Measurements from ENCODE around the gene DSP.

DSP gene

GRCh38 chr6:7541175-7542064 lies at the start of gene DSP:
DSP (plus strand) TSS chr6:7541671; CDS start chr6:7541916, 245 bp downstream.
- peak in 1 of 2 donors; percentile 16 for DNase-seq (ENCODE audit: low read depth in 2 of 2)

DNA sequence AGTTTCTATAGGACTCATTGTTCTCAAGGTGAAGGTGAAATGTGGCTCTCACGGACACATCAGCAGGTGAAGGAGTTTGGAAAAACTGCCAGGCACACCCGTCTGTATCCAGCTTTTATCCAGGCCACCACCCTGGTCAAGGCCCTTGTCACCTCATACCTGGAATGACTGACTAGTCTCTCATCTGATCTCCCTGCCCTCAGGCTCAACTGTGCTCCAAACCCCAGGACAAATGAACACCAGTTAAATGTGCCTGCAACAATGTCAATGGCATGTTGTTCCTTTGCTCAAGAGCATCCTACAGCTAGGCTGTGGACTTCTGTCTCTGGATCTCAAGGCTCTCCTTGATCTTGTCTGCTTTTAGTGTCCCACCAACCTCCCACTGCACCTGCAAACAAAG lies 47.6 kb upstream of the DSP start:
- DNase-seq (ENCODE audit: low read depth in 2 of 2): no peak

DNA sequence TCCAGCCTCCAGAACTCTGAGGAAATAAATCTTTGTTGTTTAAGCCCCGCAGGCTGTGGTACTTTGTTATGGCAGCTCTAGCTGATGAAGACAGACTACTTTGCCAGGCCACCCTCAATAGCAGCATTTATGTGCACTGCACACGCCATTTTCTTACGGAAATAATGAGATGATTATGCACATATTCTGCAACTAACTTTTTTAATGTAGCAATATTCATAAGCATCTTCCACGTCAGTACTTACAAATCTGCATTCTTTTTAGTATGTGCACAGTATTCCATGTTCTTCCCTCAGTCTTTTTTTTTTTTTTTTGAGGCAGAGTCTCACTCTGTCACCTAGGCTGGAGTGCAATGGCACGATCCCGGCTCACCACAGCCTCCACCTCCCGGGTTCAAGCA lies 46.8 kb upstream of the DSP start:
- DNase-seq (ENCODE audit: low read depth in 2 of 2): no peak

- no peak for DNase-seq (ENCODE audit: low read depth in 2 of 2)
Measured at GRCh38 chr6:7496266-7496875, 45.1 kb upstream of the DSP start.

GRCh38 chr6:7500752-7501282 lies 40.7 kb upstream of the DSP start:
- DNase-seq (ENCODE audit: low read depth in 2 of 2): no peak

DNA sequence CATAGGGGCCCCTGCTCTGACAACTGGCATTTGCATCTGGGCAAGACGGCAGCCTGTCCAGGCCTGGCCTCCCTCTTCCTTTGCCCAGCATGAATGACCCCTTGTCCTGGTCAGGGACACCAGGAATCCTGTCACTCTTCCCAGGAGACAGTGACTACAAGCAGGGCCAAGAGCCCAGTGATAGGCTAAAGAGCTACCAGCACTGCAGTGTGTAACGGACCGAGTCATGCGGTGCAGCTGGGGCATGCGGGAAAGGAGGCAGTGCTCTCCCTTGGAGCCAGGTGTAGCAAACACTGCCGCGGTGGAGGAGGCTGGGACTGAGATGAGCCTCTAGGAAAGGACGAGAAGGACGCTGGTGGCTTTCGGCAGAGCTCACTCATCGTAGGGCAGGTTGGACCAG lies 38.7 kb upstream of the DSP start:
- no peak for DNase-seq (ENCODE audit: low read depth in 2 of 2)

- DNase-seq (ENCODE audit: low read depth in 2 of 2): no peak
Measured at GRCh38 chr6:7504041-7504440, 37.4 kb upstream of the DSP start.

DNA sequence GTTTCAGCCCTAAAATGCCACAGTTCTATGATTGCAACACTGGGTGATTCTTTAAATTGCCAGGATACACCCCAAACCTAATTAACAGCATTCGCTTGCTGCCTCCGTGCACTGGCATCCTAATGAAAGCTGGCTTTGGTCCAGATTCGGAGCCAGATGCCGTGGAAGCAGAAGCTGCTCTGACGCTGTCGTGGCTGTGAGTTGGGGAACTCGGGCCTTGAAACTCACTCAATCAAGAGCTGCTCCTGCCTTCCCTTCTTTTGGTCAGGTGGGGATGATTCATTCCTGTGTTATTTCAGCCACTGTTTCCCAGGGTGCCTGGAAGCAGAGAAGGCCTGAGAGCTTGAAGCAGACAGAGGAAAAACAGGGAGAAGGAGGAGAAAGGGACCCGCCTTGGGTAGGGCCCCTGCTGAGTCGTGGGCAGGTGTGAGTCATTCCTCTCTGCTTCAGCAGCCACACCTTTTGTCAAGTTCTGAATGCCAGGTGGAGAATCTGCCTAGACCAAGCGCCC lies 36.2 kb upstream of the DSP start:
- DNase-seq (ENCODE audit: low read depth in 2 of 2): no peak

DNA sequence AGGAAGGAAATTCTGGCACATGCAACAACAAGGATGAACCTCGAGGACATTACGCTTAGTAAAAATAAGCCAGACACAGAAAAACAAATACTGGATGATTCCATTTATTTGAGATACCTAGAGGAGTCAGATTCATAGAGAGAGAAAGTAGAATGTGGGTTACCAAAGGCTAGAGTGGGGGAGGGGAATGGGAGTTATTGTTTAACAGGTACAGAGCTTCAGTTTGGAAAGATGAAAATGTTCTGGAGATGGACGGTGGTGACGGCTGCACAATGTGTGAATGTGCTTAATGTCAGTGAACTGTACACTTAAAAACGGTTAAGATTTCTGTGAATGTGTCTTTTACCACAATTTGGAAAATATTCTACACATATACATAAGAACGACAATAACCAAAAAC lies 33.9 kb upstream of the DSP start:
- no peak for DNase-seq (ENCODE audit: low read depth in 2 of 2)

DNA sequence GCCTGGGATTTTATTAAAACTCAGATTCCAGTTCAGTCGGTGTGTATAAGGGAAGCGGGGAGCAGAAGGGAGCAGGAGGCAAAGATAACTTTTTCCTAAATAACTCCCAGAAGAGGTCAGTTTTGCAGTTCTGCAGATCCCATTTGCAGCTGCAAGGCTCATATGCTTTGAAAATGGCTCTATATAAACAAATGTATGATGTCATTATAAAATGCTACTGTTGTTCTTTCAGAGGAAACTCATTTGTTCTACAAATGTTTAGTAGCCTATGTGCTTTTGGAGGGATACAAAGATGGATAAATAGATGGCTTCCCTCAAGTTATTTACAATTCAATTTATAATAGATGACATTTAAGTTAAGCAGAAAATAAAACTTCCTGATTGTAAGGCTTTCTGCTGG lies 29.2 kb upstream of the DSP start:
- DNase-seq (ENCODE audit: low read depth in 2 of 2): no peak

- no peak for DNase-seq (ENCODE audit: low read depth in 2 of 2)
Measured at GRCh38 chr6:7513529-7513928, 27.9 kb upstream of the DSP start.

DNA sequence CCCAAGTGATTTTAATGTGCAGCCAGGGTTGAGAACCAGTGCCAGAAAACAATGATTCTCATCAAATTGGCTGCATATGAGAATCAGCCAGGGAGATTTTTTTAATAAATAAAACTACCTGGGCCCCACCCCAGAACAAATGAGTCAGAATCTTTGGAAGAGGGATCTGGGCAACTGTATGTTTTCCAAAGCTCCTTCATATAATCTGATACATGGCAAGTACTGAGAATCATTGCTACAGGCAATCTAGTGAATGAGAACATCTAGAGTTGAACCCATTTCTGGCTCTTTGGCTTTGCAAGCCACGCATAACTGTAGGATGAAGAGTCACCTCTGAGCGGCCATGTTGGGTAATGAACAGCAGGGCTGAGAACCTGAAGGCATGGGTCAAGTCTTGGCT lies 26.1 kb upstream of the DSP start:
- no peak for DNase-seq (ENCODE audit: low read depth in 2 of 2)

DNA sequence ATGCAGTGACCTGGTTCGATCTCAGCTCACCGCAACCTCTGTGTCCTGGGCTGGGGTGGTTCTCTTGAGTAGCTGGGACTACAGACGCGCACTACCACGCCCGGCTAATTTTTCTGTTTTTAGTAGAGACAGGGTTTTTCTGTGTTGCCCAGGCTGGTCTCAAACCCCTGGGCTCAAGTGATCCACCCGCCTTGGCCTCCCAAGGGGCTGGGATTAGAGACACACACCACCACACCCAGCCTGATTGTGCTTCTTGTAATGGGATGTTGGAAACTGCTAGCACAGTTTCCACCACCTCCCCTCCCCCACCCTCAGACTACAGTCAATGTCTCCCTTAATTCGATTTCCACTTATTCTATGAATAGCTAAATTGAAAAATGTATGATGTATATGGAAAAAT lies 22.6 kb upstream of the DSP start:
- no peak for DNase-seq (ENCODE audit: low read depth in 2 of 2)

GRCh38 chr6:7522873-7523272 lies 18.6 kb upstream of the DSP start:
- no peak for DNase-seq (ENCODE audit: low read depth in 2 of 2)

GRCh38 chr6:7523922-7524321 lies 17.5 kb upstream of the DSP start:
- DNase-seq (ENCODE audit: low read depth in 2 of 2): no peak

GRCh38 chr6:7526755-7527154 lies 14.7 kb upstream of the DSP start:
- DNase-seq (ENCODE audit: low read depth in 2 of 2): no peak

DNA sequence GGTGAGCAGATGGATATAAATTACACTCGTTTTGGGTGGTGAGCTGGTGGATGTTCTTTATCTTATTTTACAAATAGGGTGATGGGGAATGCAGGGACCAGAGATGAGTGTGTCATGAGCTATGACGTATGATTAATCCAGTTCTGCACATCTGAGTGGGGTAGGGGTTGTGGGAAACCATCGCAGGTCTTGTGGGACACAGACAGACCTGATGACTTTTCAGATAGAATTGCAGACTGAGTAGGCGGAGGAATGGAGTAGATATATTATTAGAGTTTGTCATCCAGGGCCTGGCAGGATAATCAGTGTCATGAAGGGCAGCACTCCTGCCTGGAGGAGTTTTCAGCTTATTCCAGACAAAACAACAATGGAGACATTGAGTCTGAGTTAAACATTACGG lies 12.9 kb upstream of the DSP start:
- DNase-seq (ENCODE audit: low read depth in 2 of 2): no peak

DNA sequence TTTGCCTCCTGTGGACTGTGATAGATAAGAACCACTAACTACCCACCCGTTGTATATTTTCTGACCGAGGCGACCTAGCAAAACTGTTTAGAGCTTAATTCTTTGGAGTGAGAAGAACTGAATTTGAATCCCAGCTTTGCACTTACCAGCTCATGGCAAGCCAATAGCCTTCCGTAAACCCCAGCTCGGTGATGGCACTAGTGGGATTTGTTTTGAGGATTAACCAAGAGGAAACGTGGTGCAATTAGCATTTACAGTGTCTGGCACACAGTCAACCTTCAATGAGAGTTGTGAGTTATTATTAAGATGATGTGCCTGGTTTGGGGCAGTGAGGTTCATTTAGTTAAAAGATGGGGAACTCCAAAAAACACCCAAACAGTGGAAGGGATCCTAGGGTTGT lies 12.3 kb upstream of the DSP start:
- no peak for DNase-seq (ENCODE audit: low read depth in 2 of 2)

- DNase-seq (ENCODE audit: low read depth in 2 of 2): no peak
Measured at GRCh38 chr6:7532232-7532631, 9.2 kb upstream of the DSP start.

GRCh38 chr6:7532821-7533220 lies 8.7 kb upstream of the DSP start:
- DNase-seq (ENCODE audit: low read depth in 2 of 2): no peak

DNA sequence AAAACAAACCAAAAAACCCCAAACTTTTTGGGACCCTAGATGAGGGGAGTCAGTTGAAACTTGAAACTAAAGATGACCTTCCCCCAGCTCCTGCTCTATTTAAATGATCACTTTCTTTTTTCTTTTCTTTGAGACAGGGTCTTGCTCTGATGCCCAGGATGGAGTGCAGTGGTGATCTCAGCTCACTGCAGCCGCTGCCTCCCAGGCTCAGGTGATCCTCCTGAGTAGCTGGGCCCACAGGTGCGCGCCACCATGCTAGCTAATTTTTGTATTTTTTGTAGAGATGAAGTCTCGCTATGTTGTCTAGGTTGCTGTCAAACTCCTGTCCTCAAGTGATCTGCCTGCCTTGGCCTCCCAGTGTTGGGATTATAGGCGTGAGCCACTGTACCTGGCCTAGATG lies 7.3 kb upstream of the DSP start:
- DNase-seq (ENCODE audit: low read depth in 2 of 2): no peak

DNA sequence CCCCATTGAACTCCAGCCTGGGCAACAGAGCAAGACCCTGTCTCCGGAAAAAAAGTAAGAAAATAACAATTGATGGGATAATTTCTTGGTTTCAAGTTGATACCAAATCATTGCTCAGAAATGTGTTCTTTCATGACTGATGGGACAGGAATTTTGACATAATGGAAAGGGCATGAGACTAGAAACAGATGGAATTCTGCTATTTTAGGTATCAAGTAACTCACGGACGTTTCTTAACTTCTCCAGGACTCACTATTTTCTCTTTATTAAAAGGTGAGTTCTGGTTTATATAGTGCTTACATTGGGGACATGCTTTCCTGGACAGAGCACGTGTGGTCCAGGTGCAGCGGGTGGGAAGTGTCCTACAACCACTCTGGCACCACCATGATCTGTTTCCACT lies 6.0 kb upstream of the DSP start:
- no peak for DNase-seq (ENCODE audit: low read depth in 2 of 2)

DNA sequence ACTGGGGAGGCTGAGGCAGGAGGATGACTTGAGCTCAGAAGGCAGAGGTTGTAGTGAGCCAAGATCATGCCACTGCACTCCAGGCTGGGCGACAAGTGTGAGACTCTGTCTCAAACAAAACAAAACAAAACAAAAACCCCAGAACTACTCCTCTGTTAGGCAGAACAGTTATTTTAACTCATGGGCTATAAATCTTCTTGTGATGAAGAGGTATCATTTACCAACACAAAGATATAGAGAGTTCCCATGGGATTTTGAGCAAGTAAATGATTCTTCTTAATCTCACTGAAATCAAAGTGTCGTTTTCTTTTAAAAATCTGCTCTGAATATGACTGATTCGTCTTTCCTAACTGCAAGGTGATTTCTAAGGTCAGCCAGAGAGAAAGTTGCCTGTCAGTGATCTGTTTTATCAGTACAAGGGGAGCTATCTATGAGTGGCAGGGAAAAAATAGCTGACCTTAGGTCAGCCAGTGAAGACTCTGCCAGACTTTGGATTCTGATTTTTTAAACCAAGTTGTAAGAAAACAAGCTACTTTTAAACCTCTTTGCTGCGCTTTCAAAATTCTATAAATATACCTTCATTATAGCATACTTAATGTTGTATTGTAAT lies 3.8 kb upstream of the DSP start:
- DNase-seq (ENCODE audit: low read depth in 2 of 2): no peak
